ENCODE data around the gene ZNF438.

DNA sequence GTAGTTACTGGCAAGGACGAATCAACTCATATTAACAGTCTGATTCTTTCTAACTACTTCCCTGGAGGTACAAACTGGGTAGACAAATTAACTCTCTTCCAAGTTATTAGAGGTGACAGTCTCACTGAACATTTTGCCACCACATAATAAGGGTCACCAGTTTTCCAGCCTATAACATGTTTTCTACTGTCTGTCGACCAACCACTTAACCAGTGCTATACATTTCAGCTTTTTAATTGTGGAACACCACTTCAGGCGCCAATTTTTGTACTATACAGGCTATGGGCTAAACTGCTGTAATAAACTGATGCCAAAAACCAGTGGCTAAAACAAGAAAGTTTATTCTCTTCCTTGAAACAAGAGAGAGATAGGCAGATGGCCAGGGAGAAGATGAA is 13.3 kb downstream of the ZNF438 start:
- TF ChIP-seq CTCF (IDR thresholded peaks at IDR 0.05) (no peak), POLR2A (IDR thresholded peaks at IDR 0.05) (no peak)
